HEK293 (cell line): ENCODE data around the gene SLF1.

Experiments used
- CTCF ChIA-PET: fragments of 350-600 bp; formaldehyde crosslinking; extraction: SDS; loops from one replicate; lab custom pipeline; 2021; ENCODE audit warnings: antibody characterized with exemption; lab: Yijun Ruan, JAX
- POLR2A ChIA-PET: fragments of 300-600 bp; formaldehyde crosslinking; extraction: SDS; loops from one replicate; lab custom pipeline; 2020; ENCODE audit warnings: antibody characterized with exemption, inconsistent platforms; lab: Yijun Ruan, JAX
- H3K27ac ChIP-seq: fragments of 200-500 bp; sonication (Bioruptor generic); 2 replicates; pipeline ENCODE4 v1.5.1; 2014; ENCODE audit warnings: low read depth, low read length, control low read depth, inconsistent platforms; ENCODE audit errors: extremely low read depth
- H3K36me3 ChIP-seq, 2 experiments: fragments of 200-500 bp in 1 of 2; sonication (Bioruptor generic) in 1 of 2; 1 replicate in 1 of 2; 2 replicates in 1 of 2; pipeline ENCODE4 v1.5.1; 2014 to 2017; ENCODE audit warnings: inconsistent platforms in 2 of 2, low read length in 2 of 2; ENCODE audit not compliant: control insufficient read depth in 2 of 2, insufficient read depth in 1 of 2
- H3K4me1 ChIP-seq: fragments of 200-500 bp; sonication (Bioruptor generic); 2 replicates; pipeline ENCODE4 v1.5.1; 2014; ENCODE audit warnings: mild to moderate bottlenecking, low read length, inconsistent platforms; ENCODE audit not compliant: control insufficient read depth, insufficient read depth
- H3K4me3 ChIP-seq: 2 replicates; pipeline ENCODE4 v1.5.1; 2011; ENCODE audit warnings: low read depth, mild to moderate bottlenecking, control low read depth, low read length, moderate library complexity
- H3K9me3 ChIP-seq: fragments of 200-500 bp; sonication (Bioruptor generic); 2 replicates; pipeline ENCODE4 v1.5.1; 2014; ENCODE audit warnings: low read depth, low read length, inconsistent platforms; ENCODE audit not compliant: control insufficient read depth, insufficient read depth
- BCL11A ChIP-seq: fragments of 450-650 bp; formaldehyde crosslinking; IDR thresholded peaks from 2 replicates; pipeline ENCODE4 v1.5.1; 2016; ENCODE audit warnings: low read depth, missing biosample characterization, missing genetic modification characterization
- GLIS2 ChIP-seq: fragments of 450-650 bp; formaldehyde crosslinking; IDR thresholded peaks from 2 replicates; pipeline ENCODE4 v1.5.1; 2016; ENCODE audit warnings: missing biosample characterization, missing genetic modification characterization
- KLF8 ChIP-seq: fragments of 450-650 bp; formaldehyde crosslinking; IDR thresholded peaks from 2 replicates; pipeline ENCODE4 v1.5.1; 2016; ENCODE audit warnings: missing biosample characterization, missing genetic modification characterization
- YY1 ChIP-seq: fragments of 450-650 bp; formaldehyde crosslinking; IDR thresholded peaks from 2 replicates; pipeline ENCODE4 v1.5.1; 2018; ENCODE audit warnings: missing biosample characterization, missing genetic modification characterization
- ZBTB1 ChIP-seq: fragments of 450-650 bp; formaldehyde crosslinking; IDR thresholded peaks from 2 replicates; pipeline ENCODE4 v1.5.1; 2016; ENCODE audit warnings: missing biosample characterization, missing genetic modification characterization
- ZBTB17 ChIP-seq: fragments of 450-650 bp; formaldehyde crosslinking; IDR thresholded peaks from 2 replicates; pipeline ENCODE4 v1.5.1; 2016; ENCODE audit warnings: missing biosample characterization, missing genetic modification characterization
- ZNF223 ChIP-seq: fragments of 450-650 bp; formaldehyde crosslinking; IDR thresholded peaks from 2 replicates; pipeline ENCODE4 v1.5.1; 2016; ENCODE audit warnings: missing biosample characterization, missing genetic modification characterization
- ZNF416 ChIP-seq: fragments of 450-650 bp; formaldehyde crosslinking; IDR thresholded peaks from 2 replicates; pipeline ENCODE4 v1.5.1; 2016; ENCODE audit warnings: missing biosample characterization, missing genetic modification characterization
- ZNF510 ChIP-seq: fragments of 450-650 bp; formaldehyde crosslinking; IDR thresholded peaks from 2 replicates; pipeline ENCODE4 v1.5.1; 2018; ENCODE audit warnings: mild to moderate bottlenecking, missing genetic modification characterization, missing biosample characterization; ENCODE audit not compliant: insufficient replicate concordance
- ZNF585B ChIP-seq: fragments of 450-650 bp; formaldehyde crosslinking; IDR thresholded peaks from 2 replicates; pipeline ENCODE4 v1.5.1; 2016; ENCODE audit warnings: missing biosample characterization, missing genetic modification characterization
- ZNF624 ChIP-seq: fragments of 450-650 bp; formaldehyde crosslinking; IDR thresholded peaks from 2 replicates; pipeline ENCODE4 v1.5.1; 2017; ENCODE audit warnings: missing biosample characterization, missing genetic modification characterization
- ZNF626 ChIP-seq: fragments of 450-650 bp; sonication (Bioruptor Pico); formaldehyde crosslinking; IDR thresholded peaks from 2 replicates; pipeline ENCODE4 v1.5.1; 2018; ENCODE audit warnings: missing biosample characterization, missing genetic modification characterization, inconsistent platforms
- ZNF629 ChIP-seq: fragments of 450-650 bp; formaldehyde crosslinking; IDR thresholded peaks from 2 replicates; pipeline ENCODE4 v1.5.1; 2017; ENCODE audit warnings: missing biosample characterization, missing genetic modification characterization
- ZNF792 ChIP-seq: fragments of 450-650 bp; formaldehyde crosslinking; IDR thresholded peaks from 2 replicates; pipeline ENCODE4 v1.5.1; 2016; ENCODE audit warnings: missing biosample characterization, missing genetic modification characterization
- TF ChIP-seq, protein P1 (sequence below): fragments of 450-650 bp; formaldehyde crosslinking; IDR thresholded peaks from 2 replicates; pipeline ENCODE4 v1.5.1; 2016; ENCODE audit warnings: missing biosample characterization, missing genetic modification characterization
- TF ChIP-seq, protein P2 (sequence below): fragments of 450-650 bp; formaldehyde crosslinking; IDR thresholded peaks from 2 replicates; pipeline ENCODE4 v1.5.0; 2017; ENCODE audit warnings: missing biosample characterization, missing genetic modification characterization, borderline replicate concordance
- TF ChIP-seq, protein P3 (sequence below): fragments of 450-650 bp; formaldehyde crosslinking; IDR thresholded peaks from 2 replicates; pipeline ENCODE4 v1.5.1; 2016; ENCODE audit warnings: missing biosample characterization, missing genetic modification characterization
- TF ChIP-seq, protein P4 (sequence below): fragments of 450-650 bp; formaldehyde crosslinking; IDR thresholded peaks from 2 replicates; pipeline ENCODE4 v1.5.1; 2017; ENCODE audit warnings: missing biosample characterization, missing genetic modification characterization
- TF ChIP-seq, protein P5 (sequence below): fragments of 450-650 bp; formaldehyde crosslinking; IDR thresholded peaks from 2 replicates; pipeline ENCODE4 v1.5.1; 2016; ENCODE audit warnings: missing biosample characterization, missing genetic modification characterization
- TF ChIP-seq, protein P6 (sequence below): fragments of 450-650 bp; formaldehyde crosslinking; IDR thresholded peaks from 2 replicates; pipeline ENCODE4 v1.5.1; 2016; ENCODE audit warnings: missing biosample characterization, missing genetic modification characterization, low read depth

SLF1 gene

DNA sequence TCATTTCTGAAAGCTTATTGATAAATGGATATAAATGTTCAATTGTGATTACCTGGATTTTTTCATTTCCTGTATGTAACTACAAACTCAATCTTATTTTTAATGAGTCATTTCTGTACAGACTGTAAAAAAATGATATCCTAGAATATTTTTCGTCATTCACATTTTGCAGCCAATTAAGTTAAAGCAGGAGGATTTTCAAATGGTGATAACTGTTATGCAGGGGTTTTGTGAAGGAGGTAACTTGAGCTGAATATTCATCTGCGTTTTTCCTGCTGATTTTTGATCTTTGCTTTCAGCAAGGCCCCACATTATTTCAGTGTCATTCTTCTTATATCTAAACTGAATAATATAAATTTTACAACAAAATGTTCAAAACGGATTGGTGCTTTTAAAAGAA lies 74.1 kb downstream of the SLF1 start:
- H3K4me3 ChIP-seq: no peak overlapping the region
- no peak overlapping the region for H3K27ac ChIP-seq
- H3K4me1 ChIP-seq: peaks cover 20% of the 10 kb centered on the region
- ChIA-PET POLR2A (no interaction called here), CTCF (interaction anchor here (0.6 to 1.2 kb wide), 8 partner anchors 15 to 489 kb away, joined by 3 to 5 read pairs (median 4); no protein-coding TSS in a partner anchor)
- TF ChIP-seq ZNF626 (tag by site-specific recombination) (no peak), ZBTB17 (tag by site-specific recombination) (no peak), ZNF792 (no peak), ZNF624 (tag by site-specific recombination) (no peak), ZBTB1 (no peak), ZNF585B (tag by site-specific recombination) (no peak), YY1 (tag by site-specific recombination) (no peak)
- TF ChIP-seq, protein P1, sequence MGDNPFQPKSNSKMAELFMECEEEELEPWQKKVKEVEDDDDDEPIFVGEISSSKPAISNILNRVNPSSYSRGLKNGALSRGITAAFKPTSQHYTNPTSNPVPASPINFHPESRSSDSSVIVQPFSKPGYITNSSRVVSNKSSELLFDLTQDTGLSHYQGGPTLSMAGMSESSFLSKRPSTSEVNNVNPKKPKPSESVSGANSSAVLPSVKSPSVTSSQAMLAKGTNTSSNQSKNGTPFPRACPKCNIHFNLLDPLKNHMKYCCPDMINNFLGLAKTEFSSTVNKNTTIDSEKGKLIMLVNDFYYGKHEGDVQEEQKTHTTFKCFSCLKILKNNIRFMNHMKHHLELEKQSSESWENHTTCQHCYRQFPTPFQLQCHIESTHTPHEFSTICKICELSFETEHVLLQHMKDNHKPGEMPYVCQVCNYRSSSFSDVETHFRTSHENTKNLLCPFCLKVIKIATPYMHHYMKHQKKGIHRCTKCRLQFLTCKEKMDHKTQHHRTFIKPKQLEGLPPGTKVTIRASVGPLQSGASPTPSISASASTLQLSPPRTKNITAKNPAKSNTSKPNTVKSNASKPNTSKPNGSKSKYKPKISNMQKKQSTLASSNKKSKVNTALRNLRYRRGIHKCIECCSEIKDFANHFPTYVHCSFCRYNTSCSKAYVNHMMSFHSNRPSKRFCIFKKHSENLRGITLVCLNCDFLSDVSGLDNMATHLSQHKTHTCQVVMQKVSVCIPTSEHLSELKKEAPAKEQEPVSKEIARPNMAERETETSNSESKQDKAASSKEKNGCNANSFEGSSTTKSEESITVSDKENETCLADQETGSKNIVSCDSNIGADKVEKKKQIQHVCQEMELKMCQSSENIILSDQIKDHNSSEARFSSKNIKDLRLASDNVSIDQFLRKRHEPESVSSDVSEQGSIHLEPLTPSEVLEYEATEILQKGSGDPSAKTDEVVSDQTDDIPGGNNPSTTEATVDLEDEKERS (tag by site-specific recombination): no peak
- TF ChIP-seq, protein P2, sequence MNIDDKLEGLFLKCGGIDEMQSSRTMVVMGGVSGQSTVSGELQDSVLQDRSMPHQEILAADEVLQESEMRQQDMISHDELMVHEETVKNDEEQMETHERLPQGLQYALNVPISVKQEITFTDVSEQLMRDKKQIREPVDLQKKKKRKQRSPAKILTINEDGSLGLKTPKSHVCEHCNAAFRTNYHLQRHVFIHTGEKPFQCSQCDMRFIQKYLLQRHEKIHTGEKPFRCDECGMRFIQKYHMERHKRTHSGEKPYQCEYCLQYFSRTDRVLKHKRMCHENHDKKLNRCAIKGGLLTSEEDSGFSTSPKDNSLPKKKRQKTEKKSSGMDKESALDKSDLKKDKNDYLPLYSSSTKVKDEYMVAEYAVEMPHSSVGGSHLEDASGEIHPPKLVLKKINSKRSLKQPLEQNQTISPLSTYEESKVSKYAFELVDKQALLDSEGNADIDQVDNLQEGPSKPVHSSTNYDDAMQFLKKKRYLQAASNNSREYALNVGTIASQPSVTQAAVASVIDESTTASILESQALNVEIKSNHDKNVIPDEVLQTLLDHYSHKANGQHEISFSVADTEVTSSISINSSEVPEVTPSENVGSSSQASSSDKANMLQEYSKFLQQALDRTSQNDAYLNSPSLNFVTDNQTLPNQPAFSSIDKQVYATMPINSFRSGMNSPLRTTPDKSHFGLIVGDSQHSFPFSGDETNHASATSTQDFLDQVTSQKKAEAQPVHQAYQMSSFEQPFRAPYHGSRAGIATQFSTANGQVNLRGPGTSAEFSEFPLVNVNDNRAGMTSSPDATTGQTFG (tag by site-specific recombination): no peak
- TF ChIP-seq, all 188 proteins: peak for 0
- H3K9me3 ChIP-seq: no peaks in the 10 kb centered on the region
- peaks cover 24 to 26% of the 10 kb centered on the region in 2 experiments for H3K36me3 ChIP-seq

DNA sequence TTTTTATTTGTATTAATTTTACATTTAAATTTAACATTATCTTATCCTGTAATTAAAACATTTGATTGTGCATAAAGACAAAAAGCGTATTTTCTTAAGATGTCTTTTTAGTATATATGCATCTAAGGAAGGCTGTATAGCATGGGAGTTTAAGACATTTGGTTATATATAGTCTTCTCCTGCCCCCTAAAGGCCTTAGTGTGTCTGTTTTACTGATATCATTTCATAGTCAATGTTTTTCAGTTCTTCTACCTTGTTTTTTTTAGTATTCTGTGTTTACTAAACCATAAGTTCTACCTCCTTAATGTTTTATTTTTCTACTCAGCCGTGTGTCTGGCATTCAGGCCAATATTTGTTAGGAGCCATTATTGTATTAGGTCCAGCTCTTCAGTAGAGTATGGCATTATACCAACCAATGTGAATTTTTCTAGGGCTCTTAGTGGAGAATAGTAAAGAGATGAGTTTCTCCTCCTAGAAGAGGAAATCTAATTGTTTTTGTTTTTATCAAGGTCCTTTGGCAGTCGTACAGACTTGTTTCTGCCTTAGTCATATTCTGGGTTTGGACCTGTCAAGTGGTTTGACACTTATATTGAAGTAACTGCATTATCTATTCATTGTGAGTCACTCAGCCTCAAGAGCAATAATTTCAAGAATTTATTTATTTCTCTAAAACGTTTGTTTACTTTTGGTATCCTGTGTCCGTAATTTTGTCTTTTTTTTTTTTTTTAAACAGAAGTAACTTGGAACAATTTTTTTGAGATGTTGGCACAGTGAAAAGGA lies 74.8 kb downstream of the SLF1 start:
- Histone ChIP-seq H3K27ac (no peak overlapping the region), H3K36me3 (peaks cover 21 to 24% of the 10 kb centered on the region in 2 experiments; a peak in 2 of 3 replicates), H3K4me1 (peaks cover 20% of the 10 kb centered on the region), H3K9me3 (no peaks in the 10 kb centered on the region), H3K4me3 (no peak overlapping the region)
- ChIA-PET CTCF (interaction anchor here (0.6 to 1.2 kb wide), 11 partner anchors 14 to 1972 kb away, joined by 3 to 5 read pairs (median 4); no protein-coding TSS in a partner anchor), POLR2A (no interaction called here)
- TF ChIP-seq GLIS2 (tag by site-specific recombination) (no peak), ZNF585B (tag by site-specific recombination) (no peak), ZNF510 (tag by site-specific recombination) (no peak), ZNF416 (tag by site-specific recombination) (no peak), KLF8 (peak; percentile 63; the same call in 1 of the 2 replicates), ZNF223 (no peak), BCL11A (tag by site-specific recombination) (peak; percentile 57; the same call in 1 of the 2 replicates), ZNF629 (tag by site-specific recombination) (0 out of 2 replicates have a peak, but pooled peaks have one; percentile 67)
- TF ChIP-seq, protein P3, sequence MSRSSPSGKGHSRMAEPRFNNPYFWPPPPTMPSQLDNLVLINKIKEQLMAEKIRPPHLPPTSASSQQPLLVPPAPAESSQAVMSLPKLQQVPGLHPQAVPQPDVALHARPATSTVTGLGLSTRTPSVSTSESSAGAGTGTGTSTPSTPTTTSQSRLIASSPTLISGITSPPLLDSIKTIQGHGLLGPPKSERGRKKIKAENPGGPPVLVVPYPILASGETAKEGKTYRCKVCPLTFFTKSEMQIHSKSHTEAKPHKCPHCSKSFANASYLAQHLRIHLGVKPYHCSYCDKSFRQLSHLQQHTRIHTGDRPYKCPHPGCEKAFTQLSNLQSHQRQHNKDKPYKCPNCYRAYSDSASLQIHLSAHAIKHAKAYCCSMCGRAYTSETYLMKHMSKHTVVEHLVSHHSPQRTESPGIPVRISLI: peak; percentile 67
- TF ChIP-seq, protein P4, sequence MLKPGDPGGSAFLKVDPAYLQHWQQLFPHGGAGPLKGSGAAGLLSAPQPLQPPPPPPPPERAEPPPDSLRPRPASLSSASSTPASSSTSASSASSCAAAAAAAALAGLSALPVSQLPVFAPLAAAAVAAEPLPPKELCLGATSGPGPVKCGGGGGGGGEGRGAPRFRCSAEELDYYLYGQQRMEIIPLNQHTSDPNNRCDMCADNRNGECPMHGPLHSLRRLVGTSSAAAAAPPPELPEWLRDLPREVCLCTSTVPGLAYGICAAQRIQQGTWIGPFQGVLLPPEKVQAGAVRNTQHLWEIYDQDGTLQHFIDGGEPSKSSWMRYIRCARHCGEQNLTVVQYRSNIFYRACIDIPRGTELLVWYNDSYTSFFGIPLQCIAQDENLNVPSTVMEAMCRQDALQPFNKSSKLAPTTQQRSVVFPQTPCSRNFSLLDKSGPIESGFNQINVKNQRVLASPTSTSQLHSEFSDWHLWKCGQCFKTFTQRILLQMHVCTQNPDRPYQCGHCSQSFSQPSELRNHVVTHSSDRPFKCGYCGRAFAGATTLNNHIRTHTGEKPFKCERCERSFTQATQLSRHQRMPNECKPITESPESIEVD (tag by site-specific recombination): peak; percentile 85
- TF ChIP-seq, protein P5, sequence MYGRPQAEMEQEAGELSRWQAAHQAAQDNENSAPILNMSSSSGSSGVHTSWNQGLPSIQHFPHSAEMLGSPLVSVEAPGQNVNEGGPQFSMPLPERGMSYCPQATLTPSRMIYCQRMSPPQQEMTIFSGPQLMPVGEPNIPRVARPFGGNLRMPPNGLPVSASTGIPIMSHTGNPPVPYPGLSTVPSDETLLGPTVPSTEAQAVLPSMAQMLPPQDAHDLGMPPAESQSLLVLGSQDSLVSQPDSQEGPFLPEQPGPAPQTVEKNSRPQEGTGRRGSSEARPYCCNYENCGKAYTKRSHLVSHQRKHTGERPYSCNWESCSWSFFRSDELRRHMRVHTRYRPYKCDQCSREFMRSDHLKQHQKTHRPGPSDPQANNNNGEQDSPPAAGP (tag by site-specific recombination): no peak
- TF ChIP-seq, protein P6, sequence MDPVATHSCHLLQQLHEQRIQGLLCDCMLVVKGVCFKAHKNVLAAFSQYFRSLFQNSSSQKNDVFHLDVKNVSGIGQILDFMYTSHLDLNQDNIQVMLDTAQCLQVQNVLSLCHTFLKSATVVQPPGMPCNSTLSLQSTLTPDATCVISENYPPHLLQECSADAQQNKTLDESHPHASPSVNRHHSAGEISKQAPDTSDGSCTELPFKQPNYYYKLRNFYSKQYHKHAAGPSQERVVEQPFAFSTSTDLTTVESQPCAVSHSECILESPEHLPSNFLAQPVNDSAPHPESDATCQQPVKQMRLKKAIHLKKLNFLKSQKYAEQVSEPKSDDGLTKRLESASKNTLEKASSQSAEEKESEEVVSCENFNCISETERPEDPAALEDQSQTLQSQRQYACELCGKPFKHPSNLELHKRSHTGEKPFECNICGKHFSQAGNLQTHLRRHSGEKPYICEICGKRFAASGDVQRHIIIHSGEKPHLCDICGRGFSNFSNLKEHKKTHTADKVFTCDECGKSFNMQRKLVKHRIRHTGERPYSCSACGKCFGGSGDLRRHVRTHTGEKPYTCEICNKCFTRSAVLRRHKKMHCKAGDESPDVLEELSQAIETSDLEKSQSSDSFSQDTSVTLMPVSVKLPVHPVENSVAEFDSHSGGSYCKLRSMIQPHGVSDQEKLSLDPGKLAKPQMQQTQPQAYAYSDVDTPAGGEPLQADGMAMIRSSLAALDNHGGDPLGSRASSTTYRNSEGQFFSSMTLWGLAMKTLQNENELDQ (tag by site-specific recombination): no peak
